ENCODE data around the gene TIGAR.
A peak's percentile ranks its signal among the peaks of the same experiment; 100 is the strongest.

The TIGAR gene, protein sequence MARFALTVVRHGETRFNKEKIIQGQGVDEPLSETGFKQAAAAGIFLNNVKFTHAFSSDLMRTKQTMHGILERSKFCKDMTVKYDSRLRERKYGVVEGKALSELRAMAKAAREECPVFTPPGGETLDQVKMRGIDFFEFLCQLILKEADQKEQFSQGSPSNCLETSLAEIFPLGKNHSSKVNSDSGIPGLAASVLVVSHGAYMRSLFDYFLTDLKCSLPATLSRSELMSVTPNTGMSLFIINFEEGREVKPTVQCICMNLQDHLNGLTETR

DNA sequence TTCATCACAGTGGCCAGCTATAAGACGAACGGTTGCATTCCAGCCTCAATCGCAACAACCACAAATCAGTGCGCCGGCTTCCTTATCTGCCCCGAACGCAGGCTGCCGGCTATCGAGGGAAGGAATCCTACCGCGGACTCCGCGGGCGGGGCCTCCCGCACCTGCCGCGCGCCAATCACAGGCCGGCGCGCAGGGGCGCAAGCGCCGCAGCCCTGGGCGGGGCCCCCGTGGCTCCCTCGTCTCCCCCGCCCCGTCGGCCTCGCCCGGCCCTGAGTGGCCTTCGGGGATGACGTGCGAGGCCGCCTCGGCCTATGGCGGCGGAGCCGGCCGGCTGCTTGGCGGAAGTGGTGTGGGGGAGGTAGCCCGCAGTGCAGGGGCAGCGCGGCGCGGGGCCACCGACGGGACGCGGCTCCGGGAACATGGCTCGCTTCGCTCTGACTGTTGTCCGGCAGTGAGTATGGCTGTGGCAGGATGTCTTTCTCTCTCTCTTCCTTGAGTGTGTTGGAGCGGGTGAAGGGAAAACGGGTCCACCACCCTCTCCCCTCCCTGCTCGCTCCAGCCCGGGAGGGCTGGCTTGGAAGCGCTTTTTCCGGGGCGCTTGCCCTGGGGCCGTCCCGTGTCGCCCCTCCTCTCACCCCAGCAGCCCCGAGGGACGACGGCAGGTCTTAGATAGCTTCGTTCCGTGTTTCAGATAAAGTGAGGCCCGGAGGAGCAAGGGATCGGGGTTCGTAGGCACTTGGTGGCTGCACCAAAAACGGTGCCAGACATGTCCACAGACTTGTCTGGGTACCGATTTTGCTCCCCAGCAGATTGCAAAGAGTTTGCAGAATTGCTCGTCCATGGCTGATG lies at the start of gene TIGAR:
Gene TIGAR, plus strand, starts transcription at position 361 of the 849 bp plus-strand sequence. Its CDS starts 59 bp downstream, at position 420.
- peak; percentile 96 for DNase-seq (ENCODE audit: low read depth)

DNA sequence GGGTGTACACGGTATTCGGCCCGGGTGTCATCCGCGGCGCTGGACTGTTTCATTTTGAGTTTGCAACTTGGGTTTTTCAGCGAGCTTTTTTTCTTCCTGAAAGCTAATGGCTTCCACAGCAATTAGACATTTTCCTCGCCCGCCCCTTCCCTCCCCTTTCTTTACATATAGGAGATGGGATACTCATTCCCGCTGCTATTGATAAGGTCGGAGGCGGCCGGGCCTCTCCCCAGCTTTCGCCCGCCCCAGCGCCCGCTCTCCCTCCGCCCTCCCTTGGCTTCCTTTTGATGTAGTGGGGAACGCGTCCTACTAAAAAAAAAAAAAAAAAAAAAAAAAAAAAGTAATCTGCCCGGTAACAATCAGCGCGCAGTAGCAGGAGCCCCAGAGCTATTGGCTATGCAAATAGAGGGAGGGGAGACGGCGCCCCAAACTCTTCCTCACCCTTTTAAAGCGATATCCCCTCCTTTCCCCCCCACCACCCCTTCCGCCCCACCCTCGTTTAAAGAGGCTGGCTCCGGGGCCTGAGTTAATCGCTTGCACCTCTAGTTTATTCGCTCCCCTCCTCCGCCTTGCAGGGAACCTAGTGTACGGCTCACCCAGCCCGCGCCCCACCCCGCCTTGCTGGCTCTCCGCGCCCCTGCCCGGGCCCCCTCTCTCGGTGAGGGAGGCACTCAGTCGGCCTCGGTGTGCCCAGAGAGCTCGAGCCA lies 49.1 kb upstream of the TIGAR start:
- DNase-seq (ENCODE audit: low read depth), result peak; percentile 56

DNA sequence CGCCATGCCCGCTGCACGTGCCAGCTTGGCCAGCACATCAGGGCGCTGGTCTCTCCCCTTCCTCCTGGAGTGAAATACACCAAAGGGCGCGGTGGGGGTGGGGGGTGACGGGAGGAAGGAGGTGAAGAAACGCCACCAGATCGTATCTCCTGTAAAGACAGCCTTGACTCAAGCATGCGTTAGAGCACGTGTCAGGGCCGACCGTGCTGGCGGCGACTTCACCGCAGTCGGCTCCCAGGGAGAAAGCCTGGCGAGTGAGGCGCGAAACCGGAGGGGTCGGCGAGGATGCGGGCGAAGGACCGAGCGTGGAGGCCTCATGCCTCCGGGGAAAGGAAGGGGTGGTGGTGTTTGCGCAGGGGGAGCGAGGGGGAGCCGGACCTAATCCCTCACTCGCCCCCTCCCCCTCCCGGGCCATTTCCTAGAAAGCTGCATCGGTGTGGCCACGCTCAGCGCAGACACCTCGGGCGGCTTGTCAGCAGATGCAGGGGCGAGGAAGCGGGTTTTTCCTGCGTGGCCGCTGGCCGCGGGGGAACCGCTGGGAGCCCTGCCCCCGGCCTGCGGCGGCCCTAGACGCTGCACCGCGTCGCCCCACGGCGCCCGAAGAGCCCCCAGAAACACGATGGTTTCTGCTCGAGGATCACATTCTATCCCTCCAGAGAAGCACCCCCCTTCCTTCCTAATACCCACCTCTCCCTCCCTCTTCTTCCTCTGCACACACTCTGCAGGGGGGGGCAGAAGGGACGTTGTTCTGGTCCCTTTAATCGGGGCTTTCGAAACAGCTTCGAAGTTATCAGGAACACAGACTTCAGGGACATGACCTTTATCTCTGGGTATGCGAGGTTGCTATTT lies 48.4 kb upstream of the TIGAR start:
- DNase-seq (ENCODE audit: low read depth), result peak; percentile 33

DNA sequence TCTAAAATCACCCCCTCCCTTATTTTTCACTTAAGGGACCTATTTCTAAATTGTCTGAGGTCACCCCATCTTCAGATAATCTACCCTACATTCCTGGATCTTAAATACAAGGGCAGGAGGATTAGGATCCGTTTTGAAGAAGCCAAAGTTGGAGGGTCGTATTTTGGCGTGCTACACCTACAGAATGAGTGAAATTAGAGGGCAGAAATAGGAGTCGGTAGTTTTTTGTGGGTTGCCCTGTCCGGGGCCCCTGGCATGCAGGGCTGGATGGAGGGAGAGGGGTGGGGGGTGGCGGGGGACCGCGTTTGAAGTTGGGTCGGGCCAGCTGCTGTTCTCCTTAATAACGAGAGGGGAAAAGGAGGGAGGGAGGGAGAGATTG lies 47.8 kb upstream of the TIGAR start:
- DNase-seq (ENCODE audit: low read depth), result no peak

DNA sequence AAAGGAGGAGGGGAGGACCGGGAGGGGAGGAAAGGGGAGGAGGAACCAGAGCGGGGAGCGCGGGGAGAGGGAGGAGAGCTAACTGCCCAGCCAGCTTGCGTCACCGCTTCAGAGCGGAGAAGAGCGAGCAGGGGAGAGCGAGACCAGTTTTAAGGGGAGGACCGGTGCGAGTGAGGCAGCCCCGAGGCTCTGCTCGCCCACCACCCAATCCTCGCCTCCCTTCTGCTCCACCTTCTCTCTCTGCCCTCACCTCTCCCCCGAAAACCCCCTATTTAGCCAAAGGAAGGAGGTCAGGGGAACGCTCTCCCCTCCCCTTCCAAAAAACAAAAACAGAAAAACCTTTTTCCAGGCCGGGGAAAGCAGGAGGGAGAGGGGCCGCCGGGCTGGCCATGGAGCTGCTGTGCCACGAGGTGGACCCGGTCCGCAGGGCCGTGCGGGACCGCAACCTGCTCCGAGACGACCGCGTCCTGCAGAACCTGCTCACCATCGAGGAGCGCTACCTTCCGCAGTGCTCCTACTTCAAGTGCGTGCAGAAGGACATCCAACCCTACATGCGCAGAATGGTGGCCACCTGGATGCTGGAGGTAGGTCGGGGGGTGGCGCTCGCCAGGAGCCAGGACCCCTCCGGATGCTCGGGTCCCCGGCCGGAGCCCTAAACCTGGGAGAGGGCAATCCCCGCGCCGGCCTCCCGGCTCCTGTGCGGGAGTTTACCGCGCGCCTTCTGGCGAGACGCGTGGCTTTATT lies 47.2 kb upstream of the TIGAR start, which contains the start of gene CCND2:
Gene CCND2, plus strand, starts transcription at position 111 of the 744 bp plus-strand sequence. Its CDS starts 279 bp downstream, at position 390.
- DNase-seq (ENCODE audit: low read depth), result peak; percentile 78

DNA sequence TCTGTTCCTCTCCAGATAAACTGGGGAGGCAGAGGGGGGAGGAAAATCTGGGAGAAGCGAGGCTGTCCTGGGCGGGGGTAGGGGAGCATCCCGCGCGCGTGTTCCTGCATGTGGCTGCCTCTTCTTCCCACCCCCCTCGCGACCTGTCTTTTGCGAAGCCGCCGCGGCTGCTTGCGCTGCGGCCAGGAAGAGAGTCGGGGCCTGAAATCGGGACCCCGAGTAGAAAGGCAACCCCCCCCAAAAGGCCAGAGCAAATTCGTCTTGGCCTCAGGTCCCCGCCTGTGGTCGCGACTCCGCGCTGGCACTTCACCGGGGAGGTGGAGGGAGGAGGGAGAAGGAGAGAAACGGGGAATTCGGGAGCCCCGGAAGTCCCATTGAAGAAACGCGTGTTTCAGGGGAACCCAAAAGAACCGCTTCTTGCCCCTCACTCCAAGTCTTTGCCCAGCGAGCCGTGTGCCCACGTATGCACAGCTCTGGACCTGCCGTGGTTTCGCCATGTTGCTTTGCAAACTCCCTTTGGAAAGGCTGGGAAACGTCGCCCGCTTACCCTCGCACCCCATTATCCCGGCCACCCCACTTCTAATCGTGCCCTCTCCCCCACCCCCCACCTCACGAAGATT lies 46.5 kb upstream of the TIGAR start:
- peak; percentile 15 for DNase-seq (ENCODE audit: low read depth)

DNA sequence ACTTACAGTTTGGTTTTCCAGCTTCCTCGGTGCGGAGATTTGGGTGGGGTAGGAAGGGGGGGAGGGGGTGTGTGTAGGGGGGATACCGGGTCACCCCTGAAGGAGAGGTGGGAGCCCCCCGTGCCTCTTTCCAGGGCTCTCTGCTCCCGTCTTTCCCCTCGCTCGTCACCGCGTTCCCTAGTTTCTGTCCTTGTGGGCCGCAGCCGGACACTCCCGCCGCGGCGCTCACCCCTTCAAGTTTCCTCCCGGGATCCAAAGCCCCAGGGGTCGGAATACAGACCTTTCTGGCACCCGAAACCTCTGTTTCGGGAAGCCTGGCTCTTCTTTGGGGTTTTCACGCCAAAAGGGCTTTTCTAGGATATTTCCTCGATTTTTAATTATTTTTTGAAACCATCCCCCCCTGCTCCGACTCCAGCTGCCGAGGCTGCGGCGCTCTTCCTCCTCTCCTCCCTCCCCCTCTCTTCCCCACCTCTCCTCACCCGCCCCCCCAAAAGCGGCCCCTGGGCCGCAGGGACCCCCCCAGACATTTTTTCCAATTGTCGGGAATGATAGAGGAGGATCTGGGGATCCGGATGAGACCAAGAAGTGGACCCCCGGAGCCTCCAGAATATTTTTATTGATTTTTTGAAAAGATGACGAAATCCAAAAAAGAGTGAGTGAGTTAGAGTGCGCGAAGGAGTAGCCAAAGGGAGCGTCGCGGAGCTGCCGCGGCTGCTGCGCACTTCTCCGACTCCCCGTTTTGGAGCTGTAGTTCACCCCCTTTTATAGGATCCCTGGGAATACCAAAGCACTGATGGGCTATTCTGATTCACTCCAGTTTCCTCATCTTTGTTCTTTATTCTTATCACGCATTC lies 45.8 kb upstream of the TIGAR start:
- peak; percentile 30 for DNase-seq (ENCODE audit: low read depth)

DNA sequence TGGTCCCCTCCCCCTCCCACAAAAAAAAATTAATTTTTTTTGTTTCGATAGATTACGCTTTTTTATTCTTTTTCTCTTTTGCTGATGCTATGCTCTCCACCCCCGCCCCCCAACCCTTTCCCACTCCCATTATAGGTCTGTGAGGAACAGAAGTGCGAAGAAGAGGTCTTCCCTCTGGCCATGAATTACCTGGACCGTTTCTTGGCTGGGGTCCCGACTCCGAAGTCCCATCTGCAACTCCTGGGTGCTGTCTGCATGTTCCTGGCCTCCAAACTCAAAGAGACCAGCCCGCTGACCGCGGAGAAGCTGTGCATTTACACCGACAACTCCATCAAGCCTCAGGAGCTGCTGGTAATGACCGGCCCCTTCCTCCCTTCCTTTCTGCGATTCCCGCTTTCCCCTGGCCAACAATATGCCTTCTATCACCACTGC lies 45.1 kb upstream of the TIGAR start:
- DNase-seq (ENCODE audit: low read depth), result no peak

DNA sequence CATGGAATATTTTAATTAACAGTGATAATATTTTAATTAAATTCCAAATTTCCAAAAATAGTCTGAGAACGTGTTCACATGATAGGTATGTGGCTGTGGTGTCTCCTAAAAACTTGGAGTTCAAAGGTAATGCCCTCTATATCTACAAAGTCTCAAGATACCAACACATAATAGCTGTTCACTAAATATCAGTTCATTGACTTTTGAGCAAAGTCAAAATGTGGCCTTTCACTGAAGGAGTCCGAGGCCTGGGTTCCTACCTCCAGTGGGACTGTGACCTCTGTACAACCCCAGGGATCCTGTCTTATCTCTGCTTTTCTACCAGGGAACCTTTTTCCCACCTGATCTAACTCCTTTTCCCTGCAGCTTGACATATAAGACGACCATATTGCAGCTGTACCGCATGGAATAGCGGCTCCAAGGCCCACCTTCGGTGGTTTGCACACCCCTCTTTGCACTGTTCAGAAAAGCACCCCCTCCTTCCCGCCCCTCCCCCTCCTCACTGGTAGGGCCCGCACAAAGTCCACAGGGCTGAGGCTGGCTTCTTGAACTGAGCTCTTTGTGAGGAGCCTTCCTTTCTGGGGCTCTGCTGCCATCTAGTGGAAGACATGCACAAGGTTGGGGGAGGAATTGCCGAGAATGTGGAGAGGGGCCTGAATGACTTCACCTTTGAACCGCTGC lies 44.3 kb upstream of the TIGAR start:
- DNase-seq (ENCODE audit: low read depth), result peak; percentile 82

DNA sequence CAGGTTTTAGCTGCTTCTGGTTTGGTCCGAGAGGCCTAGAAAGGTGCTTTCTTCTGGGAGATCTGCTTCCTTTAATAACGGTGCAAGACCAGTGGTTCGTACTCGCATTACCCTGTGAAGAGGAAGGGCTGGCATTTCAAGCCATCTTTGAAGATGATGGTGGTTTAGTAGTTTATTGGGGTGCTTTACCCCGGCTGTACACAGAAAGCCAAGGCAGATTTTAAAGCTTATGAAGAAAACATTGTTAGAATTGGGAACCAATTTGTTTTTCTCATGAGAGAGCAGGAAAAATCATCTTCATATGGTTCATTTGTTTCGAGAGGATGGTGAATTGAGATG lies 43.8 kb upstream of the TIGAR start:
- DNase-seq (ENCODE audit: low read depth), result no peak

DNA sequence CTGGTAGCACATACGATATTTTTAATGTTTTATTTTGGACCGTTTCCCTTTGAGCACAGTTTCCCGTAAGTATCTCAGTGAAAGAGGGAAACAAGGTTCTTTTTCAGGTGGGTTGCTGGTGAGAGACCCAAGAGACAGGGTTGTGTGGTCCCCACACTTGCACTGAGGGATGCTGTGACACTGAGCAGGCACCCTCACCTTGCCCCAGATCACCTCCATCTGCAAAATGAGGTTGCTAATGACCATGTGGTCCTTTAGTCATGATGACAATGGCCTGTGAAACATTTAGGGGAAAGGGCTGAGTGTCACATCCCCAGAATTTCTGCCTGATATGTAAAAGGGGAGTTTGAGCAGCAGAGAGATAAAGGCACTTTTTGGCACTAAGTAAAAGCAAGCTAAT lies 43.2 kb upstream of the TIGAR start:
- DNase-seq (ENCODE audit: low read depth), result no peak

DNA sequence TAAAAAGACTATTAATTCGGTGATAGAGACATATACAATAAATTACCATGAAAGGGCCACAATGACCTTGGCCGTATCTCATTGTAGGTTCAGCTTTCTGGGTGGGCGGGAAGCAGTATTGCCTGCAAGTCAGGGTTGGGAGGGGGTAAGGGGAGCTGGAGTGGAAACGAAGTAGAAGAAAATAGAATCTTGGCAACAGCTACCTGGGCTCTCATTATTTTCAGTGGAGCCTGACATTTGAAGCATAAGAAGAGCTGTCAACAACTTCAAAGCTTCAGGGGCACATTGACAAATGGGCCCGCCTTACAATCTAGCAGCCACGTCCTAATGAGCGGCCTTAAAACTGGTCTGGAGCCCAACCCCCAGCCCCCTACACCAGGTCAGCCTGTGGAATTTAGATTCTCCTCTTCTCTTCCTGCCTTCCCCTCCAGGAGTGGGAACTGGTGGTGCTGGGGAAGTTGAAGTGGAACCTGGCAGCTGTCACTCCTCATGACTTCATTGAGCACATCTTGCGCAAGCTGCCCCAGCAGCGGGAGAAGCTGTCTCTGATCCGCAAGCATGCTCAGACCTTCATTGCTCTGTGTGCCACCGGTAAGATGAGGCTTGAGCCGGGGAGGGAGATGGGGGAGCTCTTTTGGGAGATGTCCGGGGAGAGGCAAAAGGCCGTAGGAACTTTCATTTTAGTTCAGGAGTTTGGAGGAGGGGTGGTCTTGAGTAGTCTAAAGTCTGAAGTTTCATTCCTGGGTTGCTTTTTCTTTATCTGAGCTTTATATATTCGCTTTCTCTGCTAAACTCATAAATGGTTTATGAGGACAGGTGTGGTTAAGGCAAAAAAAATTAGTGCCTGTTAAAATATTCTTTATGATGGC lies 42.5 kb upstream of the TIGAR start:
- DNase-seq (ENCODE audit: low read depth), result peak; percentile 25

DNA sequence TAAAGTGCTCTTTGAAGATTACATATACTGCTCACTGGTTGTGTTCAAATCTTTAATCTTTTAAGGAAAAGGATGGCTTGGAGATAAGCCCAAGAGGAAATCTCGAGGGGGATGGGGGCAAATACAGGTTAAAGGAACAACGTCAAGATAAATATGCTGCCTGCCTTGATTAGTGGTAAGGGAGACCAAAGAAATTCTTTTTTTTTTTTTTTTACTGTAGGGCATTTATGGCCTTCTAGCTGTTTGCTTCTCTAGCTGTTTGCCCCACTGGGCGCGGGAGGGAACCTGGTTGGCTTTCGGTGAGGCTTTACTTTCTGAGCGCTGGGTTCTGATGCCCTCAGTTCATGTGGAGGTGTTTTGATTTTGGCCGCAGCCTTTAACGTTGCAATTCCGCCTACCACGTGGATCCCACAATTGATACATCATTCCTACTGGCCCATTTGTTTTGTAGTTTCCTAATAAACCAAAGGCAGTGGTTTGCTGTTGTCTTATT lies 41.8 kb upstream of the TIGAR start:
- no peak for DNase-seq (ENCODE audit: low read depth)

DNA sequence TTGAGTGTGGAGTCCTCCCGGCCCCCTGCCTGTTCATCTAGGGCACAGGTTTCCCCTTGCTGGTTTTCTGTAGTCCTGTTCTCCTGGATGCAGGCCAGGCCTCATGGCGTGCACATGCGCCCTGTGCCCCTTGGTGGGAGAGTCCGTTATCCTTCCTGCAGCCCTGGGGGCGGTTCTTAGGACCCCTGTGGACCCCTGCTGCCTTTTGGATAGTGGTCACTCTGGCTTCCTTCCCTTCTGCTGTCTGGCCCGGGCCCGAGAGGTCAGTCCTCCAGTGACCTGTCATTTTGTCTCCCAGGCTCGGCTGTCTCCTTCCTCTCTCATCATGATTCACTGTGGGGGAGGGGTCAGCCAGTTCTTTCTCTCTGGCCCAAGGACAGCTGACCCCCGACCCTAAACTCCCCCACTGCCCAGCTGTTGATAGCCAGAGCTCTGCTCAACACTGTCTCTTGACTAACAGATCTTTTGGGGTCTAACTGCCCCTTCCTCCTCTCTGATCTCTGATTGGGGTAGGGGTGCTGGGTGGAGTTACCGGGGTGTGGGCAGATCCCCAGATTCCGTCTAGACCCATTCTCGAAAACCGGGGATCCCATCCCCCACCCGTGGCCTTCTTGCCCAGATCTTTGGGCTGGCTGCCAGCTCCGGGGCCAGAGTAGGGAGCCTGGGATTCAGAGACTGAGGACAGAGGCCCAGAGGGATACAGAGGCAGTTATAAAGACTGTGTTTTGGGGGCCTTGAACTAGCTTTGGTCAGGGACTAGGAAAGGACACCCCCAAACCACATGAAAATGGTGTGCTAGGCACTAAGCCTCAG lies 40.5 kb upstream of the TIGAR start:
- no peak for DNase-seq (ENCODE audit: low read depth)

DNA sequence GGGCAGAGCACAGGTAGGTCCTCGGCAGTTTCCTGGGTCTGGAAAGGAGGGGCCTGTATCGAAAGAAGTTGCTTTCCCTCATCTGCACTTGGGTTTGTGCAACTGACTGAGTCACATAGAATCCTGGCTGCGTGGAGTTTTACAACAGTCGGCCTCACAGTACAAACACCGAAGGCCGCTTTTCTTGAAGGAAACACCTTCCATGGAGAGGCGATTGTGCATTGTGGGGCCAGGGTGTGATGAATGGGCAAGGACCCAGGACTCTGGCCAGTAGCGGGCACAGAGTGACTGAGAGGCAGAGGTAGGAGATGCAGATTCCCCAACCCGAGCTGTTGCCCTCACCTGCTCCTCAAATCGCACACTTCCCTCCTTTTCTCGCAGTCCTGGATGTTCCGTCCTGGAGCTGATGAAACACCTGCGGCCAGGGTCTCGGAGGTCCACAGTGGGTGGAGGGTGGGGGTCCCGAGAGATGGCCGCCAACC lies 39.8 kb upstream of the TIGAR start:
- no peak for DNase-seq (ENCODE audit: low read depth)

DNA sequence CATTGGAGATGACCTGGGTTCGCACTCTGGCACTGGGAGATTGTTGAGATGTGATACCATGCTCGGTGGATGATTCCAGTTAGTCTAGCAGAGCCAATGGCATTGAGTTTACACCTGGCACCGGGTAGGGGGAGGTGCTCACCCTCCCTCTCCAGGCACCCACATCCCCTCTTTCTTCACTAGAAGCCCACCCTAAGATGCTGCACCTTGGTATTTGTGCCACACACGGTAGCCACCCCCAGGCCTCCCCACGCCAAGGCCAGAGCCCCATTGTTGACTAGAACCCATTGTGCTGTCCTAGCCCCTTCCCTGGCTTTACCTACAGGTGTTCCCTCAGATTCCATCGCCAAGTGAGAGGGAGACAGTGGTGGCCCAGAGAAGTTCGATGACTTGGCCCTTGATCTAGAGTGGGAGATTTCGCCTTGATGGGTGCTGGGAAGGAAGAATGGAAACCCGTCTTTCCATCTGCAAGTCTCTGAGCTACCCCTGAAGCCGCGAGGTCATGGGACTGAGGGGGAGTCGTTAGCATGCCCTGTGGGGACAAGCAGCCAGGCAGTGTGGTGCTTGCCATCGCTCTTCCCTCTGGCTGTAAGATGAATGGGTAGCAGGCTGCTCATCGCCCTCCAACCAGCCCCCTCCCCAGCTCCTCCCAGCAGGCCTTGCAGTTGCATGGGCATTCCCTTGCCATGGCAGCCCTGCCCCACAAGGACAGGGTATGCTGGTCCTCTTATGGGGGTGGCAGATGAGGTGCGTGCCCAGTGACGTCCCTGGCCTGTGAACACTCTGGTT lies 38.7 kb upstream of the TIGAR start:
- DNase-seq (ENCODE audit: low read depth), result no peak

All from iris pigment epithelial cell (primary cell).